Duodenal mucosa (tissue), 2 donors: ENCODE measurements around the gene LSM14B.
"Not testable (repeated sequence)": the region's sequence is repeated elsewhere in the genome, so short reads cannot be mapped to it uniquely, and the experiment has no call there.

ENCODE experiments used
- H3K27ac ChIP-seq: one replicate; pipeline ENCODE4 v1.7.0; 2013; ENCODE audit warnings: low read depth, low read length
- H3K27me3 ChIP-seq, 2 donors: one replicate each; pipeline ENCODE4 v1.7.0; 2013; ENCODE audit warnings: low read length in 2 of 2, control low read depth in 1 of 2; ENCODE audit not compliant: insufficient read depth in 2 of 2, control insufficient read depth in 1 of 2
- H3K36me3 ChIP-seq, 2 donors: one replicate each; pipeline ENCODE4 v1.7.0; 2013; ENCODE audit warnings: low read length in 2 of 2, control low read depth in 1 of 2; ENCODE audit not compliant: insufficient read depth in 2 of 2, control insufficient read depth in 1 of 2
- H3K4me1 ChIP-seq, 2 donors: one replicate each; pipeline ENCODE4 v1.7.0; 2013; ENCODE audit warnings: low read length in 2 of 2, control low read depth in 1 of 2; ENCODE audit not compliant: insufficient read depth in 2 of 2, control insufficient read depth in 1 of 2
- H3K4me3 ChIP-seq, 2 donors: one replicate each; pipeline ENCODE4 v1.7.0; 2013; ENCODE audit warnings: low read length in 2 of 2, low read depth in 1 of 2
- H3K9ac ChIP-seq, 2 donors: one replicate each; pipeline ENCODE4 v1.7.0; 2013; ENCODE audit warnings: low read length in 2 of 2, low read depth in 1 of 2
- H3K9me3 ChIP-seq, 2 donors: one replicate each; pipeline ENCODE4 v1.7.0; 2013; ENCODE audit warnings: low read length in 2 of 2, control low read depth in 1 of 2; ENCODE audit not compliant: control insufficient read depth in 1 of 2

Gene LSM14B

GRCh38 chr20:62146019-62146755 is 23.9 kb downstream of the LSM14B start:
- H3K27me3 ChIP-seq: no peaks in the 10 kb centered on the region
- H3K36me3 ChIP-seq: peaks cover 0 to 3% of the 10 kb centered on the region in 2 donors
- H3K27ac ChIP-seq: no peak overlapping the region
- no peak overlapping the region for H3K4me3 ChIP-seq
- H3K4me1 ChIP-seq: peaks cover 17 to 26% of the 10 kb centered on the region in 2 donors
- no peak overlapping the region for H3K9ac ChIP-seq
- no peaks in the 10 kb centered on the region for H3K9me3 ChIP-seq

- Histone ChIP-seq H3K36me3 (peaks cover 0 to 5% of the 10 kb centered on the region in 2 donors), H3K4me3 (no peak overlapping the region), H3K4me1 (peaks cover 10 to 16% of the 10 kb centered on the region in 2 donors), H3K9me3 (no peaks in the 10 kb centered on the region), H3K9ac (no peak overlapping the region), H3K27ac (no peak overlapping the region), H3K27me3 (no peaks in the 10 kb centered on the region)
Observed at GRCh38 chr20:62147125-62147524, 24.9 kb downstream of the LSM14B start.

- Histone ChIP-seq H3K4me1 (peaks cover 10 to 15% of the 10 kb centered on the region in 2 donors), H3K27me3 (no peaks in the 10 kb centered on the region), H3K27ac (no peak overlapping the region), H3K9ac (no peak overlapping the region), H3K36me3 (peaks cover 0 to 9% of the 10 kb centered on the region in 2 donors), H3K4me3 (no peak overlapping the region), H3K9me3 (no peaks in the 10 kb centered on the region)
Observed at GRCh38 chr20:62147528-62147927, 25.3 kb downstream of the LSM14B start.

- Histone ChIP-seq H3K4me1 (peaks cover 10 to 15% of the 10 kb centered on the region in 2 donors), H3K36me3 (peaks cover 0 to 11% of the 10 kb centered on the region in 2 donors)
- not testable (repeated sequence) for H3K27ac ChIP-seq, H3K9ac ChIP-seq, H3K27me3 ChIP-seq, H3K9me3 ChIP-seq, H3K4me3 ChIP-seq
Observed at GRCh38 chr20:62148383-62148782, 26.1 kb downstream of the LSM14B start.

GRCh38 chr20:62148908-62149314 is 26.6 kb downstream of the LSM14B start:
- H3K36me3 ChIP-seq: peaks cover 0 to 11% of the 10 kb centered on the region in 2 donors
- no peak overlapping the region for H3K27ac ChIP-seq
- peaks cover 10 to 15% of the 10 kb centered on the region in 2 donors for H3K4me1 ChIP-seq
- no peak overlapping the region for H3K4me3 ChIP-seq
- no peaks in the 10 kb centered on the region for H3K9me3 ChIP-seq
- no peak overlapping the region for H3K9ac ChIP-seq
- H3K27me3 ChIP-seq: no peaks in the 10 kb centered on the region

- Histone ChIP-seq H3K9me3 (no peaks in the 10 kb centered on the region), H3K4me3 (no peak overlapping the region), H3K27me3 (no peaks in the 10 kb centered on the region), H3K9ac (no peak overlapping the region), H3K4me1 (peaks cover 5 to 11% of the 10 kb centered on the region in 2 donors), H3K27ac (no peak overlapping the region), H3K36me3 (peaks cover 0 to 18% of the 10 kb centered on the region in 2 donors)
Observed at GRCh38 chr20:62149532-62150309, 27.4 kb downstream of the LSM14B start.

- peaks cover 0 to 18% of the 10 kb centered on the region in 2 donors for H3K36me3 ChIP-seq
- H3K4me1 ChIP-seq: peaks cover 0 to 6% of the 10 kb centered on the region in 2 donors
- no peaks in the 10 kb centered on the region for H3K27me3 ChIP-seq
- no peak overlapping the region for H3K4me3 ChIP-seq
- no peak overlapping the region for H3K27ac ChIP-seq
- no peak overlapping the region for H3K9ac ChIP-seq
- no peaks in the 10 kb centered on the region for H3K9me3 ChIP-seq
Observed at GRCh38 chr20:62150310-62150575, 28.0 kb downstream of the LSM14B start.

- H3K36me3 ChIP-seq: peaks cover 0 to 18% of the 10 kb centered on the region in 2 donors
- H3K4me3 ChIP-seq: no peak overlapping the region
- H3K4me1 ChIP-seq: no peaks in the 10 kb centered on the region
- H3K9ac ChIP-seq: no peak overlapping the region
- H3K27ac ChIP-seq: no peak overlapping the region
- H3K9me3 ChIP-seq: no peaks in the 10 kb centered on the region
- no peaks in the 10 kb centered on the region for H3K27me3 ChIP-seq
Observed at GRCh38 chr20:62151225-62151624, 28.9 kb downstream of the LSM14B start.

- H3K4me1 ChIP-seq: no peaks in the 10 kb centered on the region
- no peak overlapping the region for H3K9ac ChIP-seq
Observed at GRCh38 chr20:62151835-62152364, 29.6 kb downstream of the LSM14B start.

More at GRCh38 chr20:62151835-62152364, 29.6 kb downstream of the LSM14B start:
- no peaks in the 10 kb centered on the region for H3K27me3 ChIP-seq
- H3K9me3 ChIP-seq: no peaks in the 10 kb centered on the region
- H3K36me3 ChIP-seq: peaks cover 0 to 18% of the 10 kb centered on the region in 2 donors
- H3K4me3 ChIP-seq: no peak overlapping the region
- H3K27ac ChIP-seq: no peak overlapping the region
